HG03064 (cell line): ENCODE measurements around the gene SMARCD1.

Experiments
- ATAC-seq: cut with Tn5 transposase; IDR thresholded peaks from one replicate; pipeline ENCODE4 v1.9.1; 2021; ENCODE audit warnings: low read depth; ENCODE audit not compliant: unreplicated experiment

Gene SMARCD1

GRCh38 chr12:50102646-50103309, 17.6 kb downstream of the SMARCD1 start:
- no peak for ATAC-seq

- no peak for ATAC-seq
Measured at GRCh38 chr12:50103351-50103750, 18.2 kb downstream of the SMARCD1 start.

DNA sequence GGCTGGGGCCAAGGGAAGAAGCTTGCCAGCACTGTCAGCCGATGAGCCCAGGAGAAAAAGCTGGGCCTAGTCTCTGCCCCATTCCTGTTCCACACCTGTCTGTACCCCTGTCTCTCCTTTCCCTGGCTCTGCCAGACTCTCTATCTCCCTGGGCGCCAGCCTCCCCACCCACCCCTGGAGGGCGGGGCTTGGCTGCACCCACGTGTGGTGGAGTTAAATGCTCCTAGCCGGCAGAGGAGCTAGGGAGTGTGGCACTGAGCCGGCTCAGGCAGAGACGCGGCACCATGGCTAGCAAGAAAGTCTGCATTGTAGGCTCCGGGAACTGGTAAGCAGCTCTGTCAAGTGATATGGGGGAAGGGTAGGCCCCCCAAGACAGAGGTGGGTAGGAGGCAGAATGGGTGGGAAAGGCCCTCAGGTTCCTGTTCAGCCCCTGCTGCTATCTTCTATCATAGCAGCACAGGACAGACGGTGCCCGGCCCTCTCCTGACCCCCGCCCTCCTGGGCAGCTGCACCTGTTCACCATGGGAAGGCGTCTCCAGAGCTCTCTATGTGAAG, 18.7 kb downstream of the SMARCD1 start, which contains the start of gene GPD1:
Gene GPD1 (plus strand): TSS at position 242 of the 555 bp plus-strand sequence. CDS start 43 bp downstream, at position 285.
- ATAC-seq = no peak

DNA sequence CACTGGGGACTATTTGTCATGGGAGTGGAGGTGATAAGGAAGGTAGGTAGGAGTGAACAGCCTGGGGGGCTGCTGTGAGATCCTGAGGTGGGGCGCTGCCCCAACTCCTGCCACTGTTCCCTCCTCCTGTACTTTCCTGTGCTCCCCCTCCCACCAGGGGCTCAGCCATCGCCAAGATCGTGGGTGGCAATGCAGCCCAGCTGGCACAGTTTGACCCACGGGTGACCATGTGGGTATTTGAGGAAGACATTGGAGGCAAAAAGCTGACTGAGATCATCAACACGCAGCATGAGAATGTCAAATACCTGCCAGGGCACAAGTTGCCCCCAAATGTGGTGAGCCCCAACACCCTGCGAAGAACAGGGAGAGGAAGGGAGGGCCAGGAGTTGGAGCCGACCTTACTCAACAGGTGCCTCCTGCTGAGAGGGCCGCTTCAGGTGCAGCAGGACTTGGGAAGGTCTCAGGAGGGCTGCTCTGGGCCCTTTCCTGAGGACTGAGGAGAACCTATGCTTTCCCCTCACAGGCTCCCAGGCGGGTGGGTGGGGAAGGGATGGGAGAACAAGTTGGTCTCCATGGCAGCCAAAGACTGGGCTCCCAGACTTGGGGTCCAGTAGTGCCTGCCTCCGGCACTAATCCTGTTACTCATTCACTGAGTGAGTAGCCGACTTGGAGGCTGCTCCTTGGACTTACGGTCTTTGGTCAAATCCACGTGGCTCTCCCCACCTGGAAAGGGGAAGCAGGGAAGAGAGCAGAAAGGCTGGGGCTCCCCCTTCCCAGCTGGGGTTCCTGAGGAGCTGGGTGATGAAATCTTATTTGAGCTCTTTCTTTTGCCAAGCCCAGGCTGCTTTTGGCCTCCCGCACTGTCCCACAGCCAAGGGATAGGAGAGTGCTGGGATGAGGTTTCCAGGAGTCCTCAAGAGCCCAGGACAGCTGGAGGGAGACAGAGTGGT, 19.6 kb downstream of the SMARCD1 start:
- no peak for ATAC-seq

DNA sequence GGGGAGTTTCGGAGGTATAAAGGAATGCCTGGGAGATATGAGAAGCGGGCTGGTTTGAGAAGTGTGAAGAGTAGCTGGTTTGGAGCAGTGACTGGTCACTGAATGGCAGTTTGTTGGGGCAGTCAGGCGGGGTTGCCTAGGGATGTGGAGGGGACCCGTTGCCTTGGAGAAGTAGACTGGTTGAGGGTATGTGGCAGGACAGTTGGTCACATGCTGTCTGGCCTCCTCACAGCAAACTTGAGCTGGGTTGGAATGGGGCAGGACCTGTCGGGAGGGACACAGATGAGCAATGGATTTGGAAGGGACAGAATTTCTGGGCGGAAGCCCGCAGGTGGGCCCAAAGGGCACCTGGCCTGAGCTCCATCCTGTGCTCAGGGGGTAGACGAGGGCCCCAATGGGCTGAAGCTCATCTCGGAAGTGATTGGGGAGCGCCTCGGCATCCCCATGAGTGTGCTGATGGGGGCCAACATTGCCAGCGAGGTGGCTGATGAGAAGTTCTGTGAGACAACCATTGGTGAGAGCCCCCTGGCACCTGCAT, 20.8 kb downstream of the SMARCD1 start:
- no peak for ATAC-seq

DNA sequence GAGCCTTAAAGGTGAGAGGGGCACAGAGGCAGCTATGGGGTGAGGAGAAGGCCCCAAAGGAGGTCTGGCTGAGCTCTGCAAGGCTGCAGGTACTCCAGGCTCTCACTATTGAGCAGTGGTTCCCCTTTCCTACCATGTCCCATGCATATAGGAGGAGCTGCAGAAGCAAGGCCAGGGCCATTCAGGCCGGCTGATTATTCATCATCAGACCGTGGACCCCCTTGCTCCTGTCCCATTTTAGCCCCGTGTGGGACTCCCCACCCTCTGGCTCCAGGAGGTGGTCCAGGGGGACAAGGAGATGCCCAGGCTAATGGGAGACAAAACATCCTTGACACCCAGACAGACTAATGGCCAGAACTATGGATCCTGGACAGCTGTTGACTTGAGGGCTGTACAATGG, 21.8 kb downstream of the SMARCD1 start:
- no peak for ATAC-seq

DNA sequence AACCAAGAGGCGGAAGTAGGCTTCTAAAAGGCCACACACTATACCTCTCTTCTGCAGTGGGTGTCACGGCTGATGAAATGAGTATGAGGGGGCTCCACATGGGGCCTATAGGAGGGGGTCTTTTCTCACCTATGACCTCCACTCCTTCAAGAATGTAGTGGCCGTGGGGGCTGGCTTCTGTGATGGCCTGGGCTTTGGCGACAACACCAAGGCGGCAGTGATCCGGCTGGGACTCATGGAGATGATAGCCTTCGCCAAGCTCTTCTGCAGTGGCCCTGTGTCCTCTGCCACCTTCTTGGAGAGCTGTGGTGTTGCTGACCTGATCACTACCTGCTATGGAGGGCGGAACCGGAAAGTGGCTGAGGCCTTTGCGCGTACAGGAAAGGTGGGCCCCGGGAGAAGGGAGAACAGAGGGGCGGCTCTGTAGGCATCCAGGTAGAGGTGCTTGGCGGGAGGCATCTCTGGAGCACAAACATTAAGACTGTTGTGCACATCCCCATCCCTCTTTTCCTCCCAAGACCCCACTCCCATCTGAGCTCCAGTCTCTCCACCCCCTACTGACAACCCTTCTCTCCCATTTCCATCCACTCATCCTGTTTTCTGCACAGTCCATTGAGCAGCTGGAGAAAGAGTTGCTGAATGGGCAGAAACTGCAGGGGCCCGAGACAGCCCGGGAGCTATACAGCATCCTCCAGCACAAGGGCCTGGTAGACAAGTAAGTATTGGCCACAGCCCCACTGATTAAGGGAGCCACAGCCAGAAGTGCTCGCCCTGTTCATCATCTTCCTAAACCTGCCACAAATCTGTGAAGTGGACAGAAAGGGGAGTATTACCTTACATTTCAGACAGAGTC, 22.5 kb downstream of the SMARCD1 start:
- no peak for ATAC-seq

- no peak for ATAC-seq
Measured at GRCh38 chr12:50109319-50109718, 24.2 kb downstream of the SMARCD1 start.

- ATAC-seq = peak; percentile 25
Measured at GRCh38 chr12:50110127-50110761, 25.1 kb downstream of the SMARCD1 start.

DNA sequence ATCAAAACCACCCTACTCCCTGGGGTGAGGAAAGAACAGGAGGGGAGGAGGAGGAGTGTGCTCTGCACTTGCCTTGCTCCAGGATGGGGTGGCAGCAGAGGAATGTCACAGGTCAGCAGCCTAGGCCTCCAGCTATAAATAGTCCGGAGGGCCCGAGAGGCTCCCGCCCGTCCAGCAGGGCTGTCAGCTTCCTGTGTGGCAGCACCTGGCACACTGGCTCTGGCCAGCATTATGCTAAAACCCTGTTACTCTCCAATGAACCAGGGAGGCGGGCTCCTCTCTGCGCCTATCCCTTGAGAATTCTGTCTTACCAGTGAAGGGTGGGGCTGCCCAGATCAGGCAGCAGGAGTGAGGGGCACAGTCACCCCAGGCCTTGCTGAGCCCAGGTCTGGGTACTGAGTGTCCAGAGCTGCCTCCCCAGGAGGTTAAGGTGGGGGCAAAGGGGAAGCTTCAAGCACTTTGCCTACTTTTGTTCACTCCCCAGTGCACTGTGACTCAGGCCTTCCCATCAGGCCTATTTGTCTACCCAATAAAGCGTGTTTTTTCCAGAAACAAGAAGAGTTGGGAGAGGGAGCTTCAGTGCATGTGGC, 25.7 kb downstream of the SMARCD1 start:
- no peak for ATAC-seq

DNA sequence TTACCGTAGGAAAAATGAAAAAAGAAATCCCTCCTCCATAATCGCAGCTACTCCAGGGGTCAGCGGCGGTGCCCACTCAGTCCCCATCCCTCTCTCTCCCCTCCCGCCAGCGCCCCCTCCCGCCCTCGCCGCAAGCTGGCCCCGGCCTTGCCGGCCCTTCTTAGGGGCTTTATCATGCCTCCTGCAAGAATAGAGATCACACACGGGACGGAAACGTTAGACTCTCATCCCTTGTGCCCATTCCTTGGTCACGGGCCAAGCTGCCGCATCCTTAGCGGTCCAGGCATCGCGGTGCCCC, 26.2 kb downstream of the SMARCD1 start:
- ATAC-seq = no peak

DNA sequence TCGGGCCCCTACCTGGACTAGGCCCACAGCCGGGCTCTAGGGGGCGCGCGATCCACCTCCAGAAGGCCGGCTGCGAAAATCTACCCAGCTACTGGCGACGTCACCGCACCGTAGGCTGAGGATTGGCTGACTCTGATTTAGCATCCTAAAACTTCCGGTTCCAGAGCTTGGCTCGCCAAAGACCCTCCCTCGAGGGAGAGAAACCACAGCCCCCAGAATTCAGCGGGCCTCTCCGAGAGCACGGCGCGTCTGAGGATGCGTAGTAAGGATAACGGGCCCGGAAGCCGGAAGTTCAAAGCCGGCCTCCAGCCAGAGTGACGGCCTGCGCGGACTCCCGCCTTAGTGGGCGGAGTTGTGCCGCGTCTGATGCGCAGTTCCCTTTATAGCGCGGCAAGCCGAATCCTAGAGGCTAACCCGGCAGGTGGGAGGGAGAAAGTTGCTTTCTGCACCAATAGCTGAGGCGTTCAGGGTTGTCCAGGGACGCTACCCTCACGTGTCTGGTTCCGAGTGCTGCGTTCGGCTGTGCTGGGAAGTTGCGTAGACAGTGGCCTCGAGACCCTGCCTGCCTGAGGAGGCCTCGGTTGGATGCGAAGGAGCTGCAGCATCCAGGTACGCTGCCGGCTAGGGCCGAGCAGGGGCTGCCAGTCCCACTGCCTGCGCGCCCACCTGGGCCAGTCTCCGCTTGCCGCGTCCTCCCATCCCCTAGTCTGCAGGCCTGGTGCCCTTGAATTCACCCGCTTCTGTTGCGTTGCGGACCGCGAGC, 26.7 kb downstream of the SMARCD1 start, which contains the start of gene COX14:
Gene COX14 (plus strand): TSS at position 544 of the 763 bp plus-strand sequence. CDS start 7,808 bp downstream, outside the sequence.
- ATAC-seq = peak; percentile 75

DNA sequence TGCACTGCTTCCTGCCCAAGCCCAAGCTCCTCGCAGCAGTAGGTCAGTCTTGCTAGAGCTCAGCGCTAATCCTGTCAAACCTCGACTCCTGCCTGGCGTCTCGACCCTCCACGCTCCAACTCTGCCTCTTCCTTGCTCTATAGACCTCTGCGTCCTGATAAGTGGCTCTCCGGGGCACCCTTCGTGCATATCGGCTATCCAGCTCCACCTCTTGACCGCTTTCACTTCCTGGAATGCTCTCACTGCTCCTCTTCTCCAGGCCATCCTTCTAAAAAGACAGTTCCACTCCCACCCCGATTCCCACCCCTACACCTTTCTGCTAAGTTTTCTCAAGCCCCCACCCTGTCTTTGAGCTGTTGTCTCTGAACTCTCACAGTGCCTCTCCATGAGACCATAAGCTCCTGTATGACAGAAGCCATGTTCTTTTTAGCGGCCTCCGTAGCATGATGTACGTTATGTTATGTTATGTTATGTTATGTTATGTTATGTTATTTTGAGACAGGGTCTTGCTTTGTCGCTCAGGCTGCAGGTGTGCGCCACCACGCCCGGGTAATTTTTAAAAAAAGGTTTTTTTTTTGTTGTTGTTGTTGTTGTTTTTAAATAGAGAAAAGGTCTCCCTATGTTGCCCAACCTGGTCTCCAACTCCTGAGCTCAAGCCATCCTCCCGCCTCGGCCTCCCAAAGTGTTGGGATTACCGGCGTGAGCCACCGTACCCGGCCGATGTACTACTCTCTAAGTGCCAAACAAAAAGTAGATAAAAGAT, 27.5 kb downstream of the SMARCD1 start:
- no peak for ATAC-seq

- no peak for ATAC-seq
Measured at GRCh38 chr12:50117057-50117622, 32.0 kb downstream of the SMARCD1 start.

DNA sequence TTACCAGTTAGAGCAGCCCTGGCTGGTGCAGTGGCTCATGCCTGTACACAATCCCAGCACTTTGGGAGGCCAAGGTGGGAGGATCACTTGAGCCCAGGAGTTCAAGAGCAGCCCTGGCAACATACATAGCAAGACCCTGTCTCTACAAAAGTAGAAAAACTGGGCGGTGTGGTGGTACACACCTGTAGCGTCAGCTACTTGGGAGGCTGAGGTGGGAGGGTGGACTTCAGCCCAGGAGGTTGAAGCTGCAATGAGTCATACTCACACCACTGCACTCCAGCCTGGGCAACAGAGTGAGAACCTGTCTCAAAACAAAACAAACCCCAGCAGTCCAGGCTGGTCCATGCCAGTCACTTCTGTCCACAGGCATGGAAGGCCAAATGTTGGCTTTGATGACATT, 34.2 kb downstream of the SMARCD1 start:
- no peak for ATAC-seq

- ATAC-seq = no peak
Measured at GRCh38 chr12:50120521-50120920, 35.4 kb downstream of the SMARCD1 start.

GRCh38 chr12:50120953-50121352, 35.8 kb downstream of the SMARCD1 start:
- no peak for ATAC-seq

DNA sequence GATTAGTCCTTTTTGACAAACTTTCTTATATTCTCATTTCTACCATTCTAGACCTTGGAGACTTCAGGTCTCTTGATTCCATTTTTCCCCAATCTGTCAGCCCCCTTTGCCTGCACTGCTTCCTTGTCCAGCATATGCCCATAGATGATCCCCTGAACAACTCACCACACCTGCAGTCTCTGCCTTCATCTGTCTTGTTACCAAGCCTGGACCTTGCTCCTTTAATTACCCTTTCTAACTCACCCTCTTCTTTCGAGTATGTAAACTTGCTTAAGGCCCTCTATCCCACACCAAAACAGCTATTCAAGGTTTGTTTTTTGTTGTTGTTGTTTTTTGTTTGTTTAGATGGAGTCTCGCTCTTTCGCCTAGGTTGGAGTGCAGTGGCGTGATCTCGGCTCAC, 36.5 kb downstream of the SMARCD1 start:
- ATAC-seq = no peak
